ENCODE data around the gene KCNV2. TPM values are rescaled to one million over a fixed set of nuclear protein-coding genes. Genes with fewer than 3 reads are reported as not detected.

Gene KCNV2
- total RNA-seq, 4 donors from 2014 or later = not detected

- H3K27ac ChIP-seq = no peak overlapping the region
- H3K9me3 ChIP-seq = peaks cover 0 to 6% (median 0%) of the 10 kb centered on the region in 3 donors
- WGBS, 2 donors = 98% methylated on average over 9 to 20 of the region's 29 CpGs
- H3K4me3 ChIP-seq = no peak overlapping the region
- intact Hi-C loops (cut with DNase I) = no loop called here
- no peak for TF ChIP-seq POLR2A (IDR thresholded peaks at IDR 0.05)
- H3K4me1 ChIP-seq = peaks cover 0 to 3% (median 0%) of the 10 kb centered on the region in 3 donors
- H3K36me3 ChIP-seq = peaks cover 0 to 9% (median 0%) of the 10 kb centered on the region in 3 donors
- H3K27me3 ChIP-seq = no peaks in the 10 kb centered on the region
- DNase-seq = no peak
Measured at GRCh38 chr9:2718698-2719033, 1.4 kb downstream of the KCNV2 start.

- Histone ChIP-seq H3K36me3 (peaks cover 0 to 9% (median 0%) of the 10 kb centered on the region in 3 donors), H3K4me1 (peaks cover 0 to 3% (median 0%) of the 10 kb centered on the region in 3 donors), H3K27ac (no peak overlapping the region), H3K9me3 (peaks cover 0 to 6% (median 0%) of the 10 kb centered on the region in 3 donors), H3K27me3 (no peaks in the 10 kb centered on the region), H3K4me3 (no peak overlapping the region)
- 76 to 93% methylated on average over 1 of the region's 1 CpG for WGBS, 2 donors
- TF ChIP-seq CTCF (IDR thresholded peaks at IDR 0.05) (no peak), POLR2A (IDR thresholded peaks at IDR 0.05) (no peak)
- intact Hi-C loops (cut with DNase I) = no loop called here
- DNase-seq = no peak
Measured at GRCh38 chr9:2720179-2720654, 2.9 kb downstream of the KCNV2 start.

GRCh38 chr9:2722715-2723114 lies 5.4 kb downstream of the KCNV2 start:
- H3K27me3 ChIP-seq = no peaks in the 10 kb centered on the region
- H3K9me3 ChIP-seq = peaks cover 0 to 6% (median 0%) of the 10 kb centered on the region in 3 donors
- 56 to 57% methylated on average over 2 of the region's 2 CpGs for WGBS, 2 donors
- no peak overlapping the region for H3K4me3 ChIP-seq
- TF ChIP-seq CTCF (IDR thresholded peaks at IDR 0.05) (no peak), POLR2A (IDR thresholded peaks at IDR 0.05) (no peak)
- peaks cover 0 to 9% (median 0%) of the 10 kb centered on the region in 3 donors for H3K36me3 ChIP-seq
- no peak for DNase-seq
- H3K4me1 ChIP-seq = peaks cover 0 to 14% (median 3%) of the 10 kb centered on the region in 3 donors
- intact Hi-C loops (cut with DNase I) = no loop called here
- no peak overlapping the region for H3K27ac ChIP-seq

- no peak for DNase-seq
- Histone ChIP-seq H3K27ac (no peak overlapping the region), H3K36me3 (peaks cover 0 to 5% (median 0%) of the 10 kb centered on the region in 3 donors), H3K9me3 (peaks cover 0 to 2% (median 0%) of the 10 kb centered on the region in 3 donors), H3K27me3 (no peaks in the 10 kb centered on the region), H3K4me1 (peaks cover 0 to 22% (median 3%) of the 10 kb centered on the region in 3 donors), H3K4me3 (no peak overlapping the region)
- no peak for TF ChIP-seq CTCF (IDR thresholded peaks at IDR 0.05)
- no peak for TF ChIP-seq POLR2A (IDR thresholded peaks at IDR 0.05)
- WGBS, 2 donors = 62 to 73% methylated on average over 4 of the region's 4 CpGs
- intact Hi-C loops (cut with DNase I) = no loop called here
Measured at GRCh38 chr9:2723376-2724065, 6.2 kb downstream of the KCNV2 start.

GRCh38 chr9:2725126-2725525 lies 7.8 kb downstream of the KCNV2 start:
- no peaks in the 10 kb centered on the region for H3K27me3 ChIP-seq
- H3K4me1 ChIP-seq = peaks cover 0 to 23% (median 3%) of the 10 kb centered on the region in 3 donors
- no peak overlapping the region for H3K4me3 ChIP-seq
- intact Hi-C loops (cut with DNase I) = no loop called here
- no peaks in the 10 kb centered on the region for H3K9me3 ChIP-seq
- no peak overlapping the region for H3K27ac ChIP-seq
- no peaks in the 10 kb centered on the region for H3K36me3 ChIP-seq
- no peak for TF ChIP-seq POLR2A (IDR thresholded peaks at IDR 0.05)
- no peak for TF ChIP-seq CTCF (IDR thresholded peaks at IDR 0.05)
- no peak for DNase-seq
- 83 to 87% methylated on average over 4 of the region's 4 CpGs for WGBS, 2 donors

Data from esophagus squamous epithelium (tissue), 5 donors.